HG02840 (cell line): ENCODE measurements around the gene IL18RAP.
A peak's percentile ranks its signal among the peaks of the same experiment; 100 is the strongest.

Source experiments
- ATAC-seq: cut with Tn5 transposase; IDR thresholded peaks from one replicate; pipeline ENCODE4 v1.9.1; 2021; ENCODE audit warnings: mild to moderate bottlenecking, moderate library complexity, moderate number of reproducible peaks; ENCODE audit not compliant: unreplicated experiment, low FRiP score

The IL18RAP gene

DNA sequence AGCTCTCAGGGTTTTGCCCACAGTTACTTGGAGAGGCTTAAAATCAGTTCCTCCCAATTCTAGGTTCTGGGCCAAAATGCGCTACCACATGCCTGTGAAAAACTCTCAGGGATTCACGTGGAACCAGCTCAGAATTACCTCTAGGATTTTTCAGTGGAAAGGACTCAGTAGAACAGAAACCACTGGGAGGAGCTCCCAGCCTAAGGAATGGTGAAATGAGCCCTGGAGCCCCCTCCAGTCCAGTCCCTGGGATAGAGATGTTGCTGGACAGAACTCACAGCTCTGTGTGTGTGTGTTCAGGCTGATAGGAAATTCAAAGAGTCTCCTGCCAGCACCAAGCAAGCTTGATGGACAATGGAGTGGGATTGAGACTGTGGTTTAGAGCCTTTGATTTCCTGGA is 29.0 kb downstream of the IL18RAP start:
- ATAC-seq: no peak

DNA sequence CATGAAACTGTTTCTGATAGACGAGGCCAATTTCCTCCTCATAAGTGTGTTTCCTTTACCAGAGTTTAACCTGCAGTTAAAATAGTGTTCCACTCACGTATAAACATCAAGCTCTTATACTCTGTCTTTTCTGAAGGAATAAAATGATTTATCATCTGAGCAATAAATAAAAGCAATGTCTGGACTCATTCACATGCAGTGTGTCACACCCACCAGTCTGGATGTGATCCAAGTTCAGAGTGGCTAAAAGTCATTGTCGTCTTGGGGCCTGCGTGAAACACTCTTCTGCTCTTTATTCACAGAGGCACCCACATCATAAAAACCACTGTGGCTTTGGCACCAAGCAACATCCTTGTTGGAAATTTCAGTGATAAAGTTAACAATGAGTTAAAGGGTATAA is 30.5 kb downstream of the IL18RAP start:
- ATAC-seq: no peak

DNA sequence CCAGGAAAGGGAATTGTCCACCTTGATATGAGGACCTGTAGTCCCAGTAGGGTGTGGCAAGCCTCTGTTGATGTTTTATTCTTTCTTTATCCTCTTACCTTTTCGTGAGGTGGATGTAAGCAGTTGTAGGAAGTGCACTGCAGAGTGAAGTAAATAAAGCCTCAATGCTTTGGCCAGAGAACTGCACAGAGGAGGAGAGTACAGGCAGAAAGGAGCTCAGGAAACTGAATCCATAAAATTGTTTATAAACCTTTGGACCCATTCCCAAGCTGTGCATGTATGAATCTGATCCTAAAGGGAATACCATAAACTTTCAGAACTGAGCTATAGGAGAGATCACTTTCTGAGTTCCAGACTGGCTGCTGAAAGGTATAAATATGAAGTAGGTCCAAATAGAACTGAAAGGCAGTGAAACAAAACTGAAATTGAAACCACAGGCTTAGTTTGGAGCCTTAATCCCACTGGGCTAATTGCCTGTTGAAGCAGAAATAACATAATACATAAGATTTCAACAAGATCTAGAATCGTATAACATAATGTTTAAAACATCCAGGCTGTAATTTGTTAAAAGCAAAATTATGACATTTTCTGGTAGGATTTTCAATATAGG is 32.2 kb downstream of the IL18RAP start:
- no peak for ATAC-seq

DNA sequence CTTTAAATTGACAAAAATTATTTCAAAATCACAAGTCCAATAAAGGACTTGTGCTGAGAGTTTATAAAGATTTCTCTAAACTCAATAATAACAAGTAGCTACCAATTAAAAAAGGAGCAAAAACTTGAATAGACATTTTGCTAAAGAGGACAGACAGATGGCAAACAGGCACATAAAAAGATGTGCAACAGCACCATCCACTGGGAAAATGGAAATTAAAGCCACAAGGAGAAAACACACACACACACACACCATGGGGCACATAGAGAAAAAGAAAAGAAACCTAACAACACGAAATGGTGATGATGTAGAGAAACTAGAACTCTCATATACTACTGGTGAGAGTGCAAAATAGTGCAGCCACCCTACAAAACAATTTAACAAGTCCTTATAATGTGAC is 37.5 kb downstream of the IL18RAP start:
- no peak for ATAC-seq

DNA sequence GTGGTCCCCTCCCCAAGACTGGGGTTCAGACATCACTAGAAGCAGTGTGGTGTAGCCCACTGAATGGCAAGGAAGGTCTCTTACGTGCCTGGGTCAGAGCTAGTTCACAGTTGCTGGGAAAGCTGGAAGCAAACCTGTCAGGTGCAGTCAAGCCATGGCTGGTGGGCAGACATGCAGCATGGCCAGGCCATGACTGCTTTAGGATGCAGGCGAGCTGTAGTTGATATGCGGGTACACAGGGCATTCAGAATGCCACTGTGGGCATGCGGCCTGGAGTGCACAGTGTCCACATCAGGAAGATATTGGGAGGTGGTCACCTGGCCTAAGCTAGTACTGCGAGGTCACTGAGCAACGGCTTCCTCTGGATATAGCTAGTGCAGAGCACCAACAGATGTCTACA is 38.2 kb downstream of the IL18RAP start:
- ATAC-seq: no peak

DNA sequence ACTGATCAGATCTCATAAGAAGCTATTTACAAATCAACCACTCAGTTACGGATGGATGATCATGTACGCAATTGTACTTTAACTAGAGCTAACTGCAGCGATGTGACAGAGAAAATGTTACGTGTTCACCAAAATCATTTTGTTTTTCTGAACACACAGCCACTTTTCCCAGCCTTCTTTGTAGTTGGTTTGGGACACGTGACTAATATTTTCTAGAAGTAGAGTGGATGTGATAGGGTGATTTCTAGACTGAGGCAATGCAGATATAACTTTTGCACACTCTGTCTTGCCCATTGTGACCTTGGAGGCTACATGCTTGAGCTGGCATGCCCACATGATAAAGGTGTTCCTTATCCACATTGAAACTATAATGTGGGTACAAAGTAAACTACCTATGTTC is 40.2 kb downstream of the IL18RAP start:
- no peak for ATAC-seq

DNA sequence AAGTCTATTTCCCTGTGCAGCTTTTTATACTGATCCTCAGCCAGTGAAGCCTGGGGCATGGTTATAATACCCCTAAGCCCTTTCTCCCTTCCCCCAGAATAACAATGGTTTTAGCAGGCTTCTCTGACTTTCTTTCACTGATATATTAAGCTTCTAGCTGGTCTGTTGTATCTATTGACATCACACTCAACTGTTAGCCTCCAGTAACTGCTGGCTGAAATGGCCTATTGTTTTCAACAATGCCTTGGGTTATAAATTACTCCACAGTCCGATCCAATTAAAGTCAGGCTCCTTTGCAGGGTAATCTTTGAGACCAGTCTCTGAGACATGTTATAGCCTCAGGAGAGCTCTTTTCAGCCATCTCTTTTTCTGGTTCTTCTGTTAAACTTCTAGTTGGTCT is 47.2 kb downstream of the IL18RAP start:
- ATAC-seq: no peak

DNA sequence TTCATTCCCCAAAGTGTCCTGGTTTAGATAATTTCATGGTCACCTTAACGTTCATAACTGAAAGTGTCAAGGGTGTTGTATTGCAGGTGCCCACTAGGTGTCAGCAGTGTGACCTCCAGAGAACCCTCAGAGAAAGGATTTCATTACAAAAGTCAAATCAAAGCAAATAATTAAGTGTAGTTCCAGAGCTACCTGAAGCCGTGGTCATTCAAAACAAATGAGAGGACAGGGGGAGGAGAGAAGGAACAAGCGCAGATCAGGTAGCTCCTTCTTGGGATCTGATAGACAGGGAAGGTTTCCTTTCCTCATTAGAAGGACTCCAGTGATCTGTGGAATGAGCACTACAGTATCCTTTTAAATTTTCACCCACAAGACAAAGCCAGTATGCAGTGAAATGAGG is 50.1 kb downstream of the IL18RAP start, which contains the start of gene SLC9A4:
Gene SLC9A4 (plus strand): TSS at position 207 of the 400 bp plus-strand sequence. CDS start 534 bp downstream, outside the sequence.
- peak; percentile 63 for ATAC-seq

DNA sequence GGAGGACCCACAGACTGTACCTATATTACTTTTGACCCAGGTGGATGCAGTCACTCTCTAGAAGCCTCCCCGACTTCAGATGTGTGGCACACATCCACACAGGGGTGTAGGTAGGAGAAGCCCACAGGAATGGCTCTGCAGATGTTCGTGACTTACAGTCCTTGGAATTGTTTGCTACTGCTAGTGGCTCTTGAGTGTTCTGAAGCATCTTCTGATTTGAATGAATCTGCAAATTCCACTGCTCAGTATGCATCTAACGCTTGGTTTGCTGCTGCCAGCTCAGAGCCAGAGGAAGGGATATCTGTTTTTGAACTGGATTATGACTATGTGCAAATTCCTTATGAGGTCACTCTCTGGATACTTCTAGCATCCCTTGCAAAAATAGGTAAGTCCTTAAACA is 50.7 kb downstream of the IL18RAP start:
- no peak for ATAC-seq

DNA sequence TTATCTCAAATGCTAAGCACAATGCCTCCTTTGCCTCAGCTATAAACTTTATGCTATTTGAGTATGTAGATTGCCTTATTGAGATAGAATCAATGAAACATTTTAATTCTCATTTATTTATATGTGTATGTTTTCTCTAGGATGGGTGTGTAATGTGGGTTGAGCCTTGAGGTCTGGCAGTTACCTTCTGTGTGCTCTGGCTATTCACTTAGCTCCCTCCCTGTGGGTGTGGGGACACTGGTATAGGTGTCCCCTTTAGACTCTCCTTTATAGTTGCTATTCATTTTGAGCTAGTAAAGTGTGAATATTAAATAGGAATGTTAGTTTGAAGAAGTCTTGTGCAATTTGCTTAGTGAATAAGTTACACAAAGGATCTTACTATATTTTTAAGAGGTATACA is 51.8 kb downstream of the IL18RAP start:
- no peak for ATAC-seq

DNA sequence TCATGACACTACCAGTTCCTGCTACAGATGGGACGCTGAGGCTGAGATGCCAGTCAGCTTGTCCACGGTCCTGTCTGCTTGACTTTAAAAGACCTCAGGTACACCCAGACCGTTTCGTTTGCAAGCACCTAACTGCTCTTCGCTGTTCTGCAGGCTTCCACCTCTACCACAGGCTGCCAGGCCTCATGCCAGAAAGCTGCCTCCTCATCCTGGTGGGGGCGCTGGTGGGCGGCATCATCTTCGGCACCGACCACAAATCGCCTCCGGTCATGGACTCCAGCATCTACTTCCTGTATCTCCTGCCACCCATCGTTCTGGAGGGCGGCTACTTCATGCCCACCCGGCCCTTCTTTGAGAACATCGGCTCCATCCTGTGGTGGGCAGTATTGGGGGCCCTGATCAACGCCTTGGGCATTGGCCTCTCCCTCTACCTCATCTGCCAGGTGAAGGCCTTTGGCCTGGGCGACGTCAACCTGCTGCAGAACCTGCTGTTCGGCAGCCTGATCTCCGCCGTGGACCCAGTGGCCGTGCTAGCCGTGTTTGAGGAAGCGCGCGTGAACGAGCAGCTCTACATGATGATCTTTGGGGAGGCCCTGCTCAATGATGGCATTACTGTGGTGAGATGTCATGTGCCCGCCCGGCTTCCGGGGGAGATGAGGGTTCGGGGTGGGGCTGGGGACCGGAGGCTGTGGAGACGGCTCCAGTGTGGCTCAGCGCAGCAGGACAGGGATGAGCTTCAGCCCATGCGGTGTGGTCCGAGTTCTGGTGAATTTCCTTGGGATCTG is 55.9 kb downstream of the IL18RAP start:
- no peak for ATAC-seq

DNA sequence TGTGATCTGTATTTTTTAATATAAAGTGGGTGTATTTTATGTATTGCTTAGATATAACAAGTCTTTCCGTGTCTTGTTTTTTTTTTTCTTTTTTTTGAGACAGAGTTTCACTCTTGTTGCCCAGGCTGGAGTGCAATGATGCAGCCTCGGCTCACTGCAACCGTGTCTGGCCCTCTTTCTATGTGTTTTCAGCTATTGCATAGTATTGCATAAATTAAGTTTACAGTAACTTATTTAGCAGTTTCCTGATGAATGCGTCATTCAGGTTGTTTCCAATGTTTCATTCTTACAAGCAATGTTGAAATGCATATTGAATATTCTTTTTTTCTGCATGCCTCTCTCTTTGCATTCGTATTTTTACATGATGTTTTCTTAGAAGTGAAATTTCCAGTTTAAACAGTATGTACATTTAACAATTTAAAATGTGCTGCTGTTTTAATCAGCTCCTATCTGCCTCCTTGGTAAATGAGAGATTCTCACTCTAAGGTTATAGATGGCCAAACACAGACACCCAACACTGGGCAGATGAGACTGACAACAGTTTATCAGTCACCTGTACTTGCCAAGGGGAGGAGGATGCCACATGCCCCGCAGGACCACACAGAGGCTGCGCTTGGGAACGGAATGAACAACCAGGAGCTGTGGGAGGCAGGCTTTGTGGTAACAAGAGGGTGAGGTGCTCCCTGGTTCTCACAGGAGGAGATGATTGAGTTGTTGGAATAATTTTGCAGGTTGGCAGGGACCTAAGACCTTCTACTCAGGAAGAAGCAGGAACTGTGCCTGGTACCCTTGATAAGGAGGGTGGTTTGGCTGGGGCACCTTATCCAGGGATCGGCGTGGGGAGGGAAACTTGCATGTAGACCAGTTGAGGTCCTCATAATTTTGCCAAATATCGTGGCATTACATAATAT is 57.6 kb downstream of the IL18RAP start:
- no peak for ATAC-seq

DNA sequence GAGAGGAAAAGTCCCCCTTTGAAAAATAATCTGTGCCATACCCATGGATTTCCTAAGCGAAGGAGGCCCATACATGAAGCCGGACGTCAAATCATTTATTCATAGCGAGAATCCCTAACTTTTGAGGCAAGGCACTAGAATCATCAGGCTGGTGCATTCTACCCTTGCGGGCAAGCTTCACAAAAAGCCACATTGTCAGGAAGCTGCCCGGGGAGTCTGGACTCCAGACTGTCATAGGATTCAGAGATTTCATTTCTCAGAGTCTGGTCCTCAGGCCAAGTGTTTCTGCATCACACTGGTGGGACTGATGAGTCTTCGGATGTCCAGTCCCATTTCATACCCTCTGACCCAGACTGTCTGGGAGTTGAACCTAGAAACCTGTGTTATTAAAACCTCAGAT is 59.0 kb downstream of the IL18RAP start:
- ATAC-seq: no peak

DNA sequence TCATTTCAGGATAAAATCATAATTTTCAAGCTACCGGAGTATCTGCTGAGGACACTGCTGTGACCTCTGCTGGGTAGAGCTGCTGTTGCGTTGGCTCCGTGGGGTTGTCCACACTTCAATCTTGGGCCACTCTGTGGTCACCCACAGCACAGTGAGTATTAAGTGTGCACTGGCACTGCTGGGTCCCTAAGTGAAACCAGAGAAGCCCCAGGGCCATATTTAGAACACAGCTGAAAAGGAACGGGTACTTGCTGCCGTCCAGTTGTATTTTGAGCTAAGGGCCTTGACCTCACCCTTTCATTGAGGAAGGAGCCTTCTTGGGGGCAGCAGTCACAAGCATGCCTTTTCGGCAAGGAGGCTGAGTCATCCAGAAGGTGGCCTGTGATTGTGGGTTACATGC is 60.1 kb downstream of the IL18RAP start:
- no peak for ATAC-seq

DNA sequence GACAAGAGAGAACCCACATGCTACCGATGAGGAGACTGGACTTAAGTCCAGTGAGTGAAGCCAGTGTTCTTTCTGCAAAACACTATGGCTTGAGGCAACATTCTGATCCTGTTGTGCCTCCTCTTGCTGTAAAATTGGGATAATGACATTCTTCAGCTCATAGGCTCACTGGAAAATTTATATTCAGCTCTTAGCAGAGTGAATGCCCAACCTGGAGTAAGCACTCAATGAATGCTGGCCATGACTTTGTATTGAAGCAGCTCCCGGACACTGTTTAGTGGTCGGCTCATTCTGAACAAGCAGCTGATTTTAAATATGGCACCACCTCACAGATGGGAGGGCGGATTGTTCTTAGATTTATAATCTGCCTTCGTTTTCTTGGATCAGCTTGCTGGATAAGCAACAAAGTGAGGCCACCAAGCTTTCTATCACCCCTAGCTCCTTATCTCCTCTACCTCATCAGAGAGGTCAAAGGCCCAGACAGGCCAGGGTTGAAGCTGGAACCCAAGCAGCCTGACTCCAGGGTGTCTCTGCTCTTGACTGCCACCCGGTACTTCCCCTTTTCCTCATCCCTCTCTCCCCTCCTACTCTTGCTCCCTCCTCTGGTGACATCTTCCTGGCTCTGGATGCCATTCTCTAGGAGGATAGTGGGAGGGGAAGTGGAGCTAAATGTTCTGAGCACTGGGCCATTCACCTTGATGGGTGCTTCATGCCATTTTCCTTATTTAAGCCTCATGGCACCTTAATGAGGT is 61.5 kb downstream of the IL18RAP start:
- ATAC-seq: no peak

DNA sequence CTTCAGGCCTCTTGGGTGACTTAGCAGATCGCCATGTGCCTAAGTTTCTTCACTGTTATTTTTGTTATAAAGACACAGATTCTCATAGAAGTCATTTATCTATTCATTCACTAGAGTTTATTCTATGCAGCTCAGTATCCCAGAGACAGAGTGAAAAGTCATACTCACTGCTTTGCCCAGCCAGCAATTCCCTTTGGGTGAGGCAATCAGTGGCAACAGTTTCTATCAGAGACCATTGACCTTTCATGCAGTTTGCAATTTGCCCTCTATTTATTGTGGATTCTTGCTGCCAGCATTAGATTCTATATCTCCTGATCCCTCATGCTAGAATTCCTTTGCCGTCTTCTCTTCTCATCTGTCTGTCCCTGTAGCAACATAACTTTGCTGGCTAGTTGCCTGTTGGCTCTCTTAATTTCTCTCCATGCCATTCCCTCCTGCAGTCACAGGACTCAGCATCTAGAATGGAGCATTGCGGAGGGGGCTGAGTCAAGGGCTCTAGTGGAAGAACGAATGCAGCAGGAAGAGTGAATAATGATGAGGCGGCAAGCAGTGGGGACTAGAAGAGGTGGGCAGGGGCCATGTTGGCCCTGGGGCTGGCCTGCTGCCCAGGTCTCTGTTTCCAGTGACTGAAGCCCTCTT is 62.3 kb downstream of the IL18RAP start:
- ATAC-seq: no peak

DNA sequence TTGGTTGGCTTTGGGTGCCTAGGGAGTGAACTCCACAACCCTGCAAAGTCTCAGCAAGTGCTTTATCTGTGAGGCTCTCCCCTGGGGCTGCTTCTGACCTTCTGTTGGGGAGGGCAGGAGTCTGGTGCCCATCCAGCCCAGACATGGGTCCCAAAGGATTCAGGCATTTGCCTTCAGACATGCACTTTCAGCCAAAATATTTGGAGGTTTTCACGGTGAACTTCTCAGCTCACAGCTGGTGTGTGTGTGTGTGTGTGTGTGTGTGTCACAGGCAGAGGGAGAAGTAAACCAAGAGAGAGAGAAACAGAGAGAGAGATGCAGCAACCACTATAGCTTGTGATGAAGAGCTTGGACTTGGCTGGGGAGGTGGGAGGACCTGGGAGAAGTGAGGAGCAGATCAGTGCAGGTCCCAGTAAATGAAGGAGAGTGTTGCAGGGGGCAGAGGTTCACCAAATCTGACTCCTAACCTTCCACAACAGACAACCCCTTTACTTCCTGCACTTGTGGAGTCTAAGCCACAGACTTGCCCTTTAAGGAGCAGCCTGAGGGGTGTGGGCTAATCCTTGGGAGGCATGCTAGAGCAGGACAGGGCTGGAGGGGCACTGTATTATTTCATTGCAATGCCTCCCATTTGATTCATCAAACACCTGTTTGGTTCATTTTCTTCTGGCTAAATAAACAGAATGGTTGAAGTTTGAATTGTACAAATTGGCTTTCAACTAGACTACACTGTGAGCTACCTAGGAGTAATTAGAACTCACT is 64.2 kb downstream of the IL18RAP start:
- ATAC-seq: no peak

DNA sequence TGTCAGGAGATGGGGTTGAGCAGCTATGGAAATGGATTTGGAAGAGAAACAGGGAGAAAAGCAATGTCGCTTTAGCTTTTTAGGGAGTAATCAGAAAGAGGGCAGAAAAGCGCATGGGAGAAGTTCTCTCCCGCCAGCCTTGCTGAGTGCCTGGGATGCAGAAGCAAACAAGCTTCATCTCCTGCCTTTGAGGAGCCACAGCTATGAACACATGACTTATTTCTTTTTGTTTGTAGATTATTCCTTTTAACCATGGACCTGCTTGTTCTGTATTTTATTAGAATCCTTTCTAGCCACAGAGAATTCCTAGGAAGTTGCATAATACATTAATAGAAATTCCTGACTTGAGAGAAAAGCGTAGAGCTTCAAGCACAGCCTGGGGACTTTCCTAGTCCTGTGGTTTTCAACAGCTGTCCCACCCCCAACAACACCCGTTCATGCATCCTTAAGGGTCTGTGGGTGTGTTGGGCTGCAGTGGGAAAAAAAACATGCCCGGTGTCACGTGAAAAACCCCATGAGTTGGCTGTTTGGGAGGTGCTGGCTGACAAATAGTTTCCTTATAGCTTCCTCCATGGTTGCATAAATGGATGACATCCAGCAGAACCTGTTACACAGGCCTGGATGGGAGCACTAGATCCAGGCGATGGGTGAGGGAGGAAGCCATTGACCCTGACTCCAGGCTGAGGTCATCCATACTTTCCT is 65.0 kb downstream of the IL18RAP start:
- ATAC-seq: no peak

DNA sequence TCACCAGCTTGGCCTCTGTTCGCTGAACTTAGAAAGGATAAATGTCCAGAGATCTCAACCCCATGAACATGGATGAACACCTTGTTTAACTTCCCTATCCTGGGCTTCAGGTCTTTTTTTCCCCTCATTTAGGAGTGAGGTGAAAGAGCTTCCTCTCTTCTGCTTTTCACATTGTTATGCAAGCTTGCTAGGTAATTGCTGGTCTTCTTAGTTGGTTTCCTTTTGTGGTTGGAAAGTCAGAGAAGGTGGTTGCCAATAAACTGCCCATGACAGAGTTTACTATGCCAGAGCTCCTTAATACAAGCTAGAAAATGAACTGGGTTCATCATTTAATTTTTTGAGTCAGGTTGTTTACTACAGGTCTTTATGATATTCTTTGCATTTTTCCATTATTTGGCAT is 66.7 kb downstream of the IL18RAP start:
- ATAC-seq: no peak
